ENCODE data around the gene HSFX3. TPM values are rescaled to one million over a fixed set of nuclear protein-coding genes. Genes with fewer than 3 reads are reported as not detected.

HSFX3 gene
- total RNA-seq, 1 experiment from 2014 or later, result 0.96 TPM

DNA sequence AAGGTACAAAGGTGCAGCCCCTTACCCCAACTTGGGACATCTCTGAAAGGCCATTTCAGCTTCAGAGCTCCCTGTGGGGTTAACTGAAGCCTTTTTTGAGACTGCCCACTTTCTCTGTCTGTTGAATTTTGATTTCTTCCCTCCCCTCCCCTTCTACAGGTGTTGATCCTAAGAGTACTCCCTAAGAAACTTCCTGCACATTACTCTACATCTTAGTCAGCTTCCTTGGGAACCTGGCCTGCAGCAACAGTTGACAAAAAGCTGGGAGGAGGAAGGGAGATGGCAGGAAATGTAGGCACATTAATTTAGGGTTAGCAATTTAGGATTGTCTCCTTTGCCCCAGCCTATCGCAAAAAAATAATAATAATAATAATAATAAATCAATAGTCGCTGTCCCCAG, 43.4 kb downstream of the HSFX3 start:
- ChIA-PET RAD21 (ENCODE audit: low non-redundant PET in 1 of 2, low total read pairs in 2 of 2, uncharacterized antibody in 2 of 2, unreplicated experiment in 2 of 2) (no interaction called here), POLR2A (no interaction called here), CTCF (no interaction called here)
- H3K27ac ChIP-seq (ENCODE audit: low read depth, low read length), result no peak overlapping the region
- intact Hi-C loops (cut with micrococcal nuclease), result no loop called here
- H3K4me2 ChIP-seq (ENCODE audit: low read length), result no peak overlapping the region
- no peaks in the 10 kb centered on the region for H3K9me3 ChIP-seq (ENCODE audit: control insufficient read depth in 1 of 2, insufficient read depth in 1 of 2, low read depth in 1 of 2, low read length in 2 of 2)
- no peaks in the 10 kb centered on the region for H3K36me3 ChIP-seq (ENCODE audit: control insufficient read depth in 1 of 2, insufficient read depth in 2 of 2, low read length in 2 of 2)
- H4K20me1 ChIP-seq (ENCODE audit: insufficient read depth), result no peaks in the 10 kb centered on the region
- no peak overlapping the region for H3K9ac ChIP-seq (ENCODE audit: low read length)
- H3K4me1 ChIP-seq (ENCODE audit: control insufficient read depth in 1 of 2, insufficient read depth in 2 of 2, low read length in 2 of 2), result peaks cover 0 to 31% of the 10 kb centered on the region in 2 experiments; a peak in 3 of 4 replicates
- no peak for TF ChIP-seq ZFX (IDR thresholded peaks at IDR 0.05)
- no peak for TF ChIP-seq EZH2 (IDR thresholded peaks at IDR 0.05)
- TF ChIP-seq, protein P1, sequence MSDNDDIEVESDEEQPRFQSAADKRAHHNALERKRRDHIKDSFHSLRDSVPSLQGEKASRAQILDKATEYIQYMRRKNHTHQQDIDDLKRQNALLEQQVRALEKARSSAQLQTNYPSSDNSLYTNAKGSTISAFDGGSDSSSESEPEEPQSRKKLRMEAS (IDR thresholded peaks at IDR 0.05), result no peak
- no peak for TF ChIP-seq CBX3 (IDR thresholded peaks at IDR 0.05; ENCODE audit: low read depth)
- H3K79me2 ChIP-seq (ENCODE audit: insufficient read depth, low read length), result peaks cover 4% of the 10 kb centered on the region; the same call in 1 of the 2 replicates
- no peak overlapping the region for H3K4me3 ChIP-seq (replicated peaks in 1 of 2; ENCODE audit: low read depth in 1 of 2, low read length in 2 of 2)
- no TSS peak for BruUV-seq (replicated peaks)
- no peaks in the 10 kb centered on the region for H3K27me3 ChIP-seq (ENCODE audit: insufficient read depth, low read length)
- DNase-seq (ENCODE audit: low read depth, low spot score) (no peak), ATAC-seq (no peak)
- no peaks in the 10 kb centered on the region for H3K9me2 ChIP-seq (ENCODE audit: insufficient read depth)
- H2AFZ ChIP-seq (ENCODE audit: low read depth, low read length, poor library complexity, severe bottlenecking), result no peak overlapping the region

- H2AFZ ChIP-seq (ENCODE audit: low read depth, low read length, poor library complexity, severe bottlenecking), result no peak overlapping the region
- no peaks in the 10 kb centered on the region for H3K9me3 ChIP-seq (ENCODE audit: control insufficient read depth in 1 of 2, insufficient read depth in 1 of 2, low read depth in 1 of 2, low read length in 2 of 2)
- H3K4me1 ChIP-seq (ENCODE audit: control insufficient read depth in 1 of 2, insufficient read depth in 2 of 2, low read length in 2 of 2), result peaks cover 0 to 24% of the 10 kb centered on the region in 2 experiments; a peak in 3 of 4 replicates
- no peak for ATAC-seq
- H3K9me2 ChIP-seq (ENCODE audit: insufficient read depth), result no peaks in the 10 kb centered on the region
- no peak for TF ChIP-seq SIN3A (IDR thresholded peaks at IDR 0.05; ENCODE audit: low read depth)
- no peak for TF ChIP-seq EZH2 (IDR thresholded peaks at IDR 0.05)
- no peak for TF ChIP-seq ZBTB33 (IDR thresholded peaks at IDR 0.05; ENCODE audit: extremely low read depth, insufficient replicate concordance, low read length)
- no peak for TF ChIP-seq SP1 (IDR thresholded peaks at IDR 0.05; ENCODE audit: low read depth)
- TF ChIP-seq REST (IDR thresholded peaks at IDR 0.05; ENCODE audit: low read depth), result no peak
- no peaks in the 10 kb centered on the region for H3K36me3 ChIP-seq (ENCODE audit: control insufficient read depth in 1 of 2, insufficient read depth in 2 of 2, low read length in 2 of 2)
- H4K20me1 ChIP-seq (ENCODE audit: insufficient read depth), result no peaks in the 10 kb centered on the region
- peak overlapping the region; percentile 73 for H3K4me2 ChIP-seq (ENCODE audit: low read length)
- H3K9ac ChIP-seq (ENCODE audit: low read length), result peak overlapping the region; percentile 39; the same call in 1 of the 2 replicates
- intact Hi-C loops (cut with micrococcal nuclease), result no loop called here
- H3K27ac ChIP-seq (ENCODE audit: low read depth, low read length), result no peak overlapping the region
- POLR2A ChIA-PET, result no interaction called here
- H3K27me3 ChIP-seq (ENCODE audit: insufficient read depth, low read length), result no peaks in the 10 kb centered on the region
- no peak for DNase-seq (ENCODE audit: low read depth, low spot score)
- RAD21 ChIA-PET (ENCODE audit: low non-redundant PET in 1 of 2, low total read pairs in 2 of 2, uncharacterized antibody in 2 of 2, unreplicated experiment in 2 of 2), result no interaction called here
- no TSS peak for BruUV-seq (replicated peaks)
- H3K79me2 ChIP-seq (ENCODE audit: insufficient read depth, low read length), result peaks cover 4% of the 10 kb centered on the region; the same call in 1 of the 2 replicates
- peak overlapping the region in 1 of 2 experiments; percentile 63; a peak in 2 of 4 replicates for H3K4me3 ChIP-seq (replicated peaks in 1 of 2; ENCODE audit: low read depth in 1 of 2, low read length in 2 of 2)
- CTCF ChIA-PET, result no interaction called here
Measured at GRCh38 chrX:149505671-149506070, 44.1 kb downstream of the HSFX3 start.

All from HCT116 (cell line).